Adipocyte (in vitro differentiated cells): ENCODE measurements around the gene FRMD4A.

Experiments used
- DNase-seq: peaks from one replicate; pipeline ENCODE4 v3.0.0-alpha.2; 2015; ENCODE audit warnings: low read depth
- H3K27me3 ChIP-seq: replicated peaks from 2 replicates; pipeline ENCODE4 v1.7.0; 2013; ENCODE audit warnings: mild to moderate bottlenecking, low read length, moderate library complexity; ENCODE audit not compliant: control insufficient read depth, insufficient read depth
- H3K36me3 ChIP-seq: 2 replicates; pipeline ENCODE4 v1.7.0; 2013; ENCODE audit warnings: low read length, mild to moderate bottlenecking, moderate library complexity; ENCODE audit not compliant: control insufficient read depth, insufficient read depth, severe bottlenecking
- H3K4me1 ChIP-seq: 2 replicates; pipeline ENCODE4 v1.7.0; 2013; ENCODE audit warnings: mild to moderate bottlenecking, low read length, moderate library complexity; ENCODE audit not compliant: control insufficient read depth, insufficient read depth
- H3K4me3 ChIP-seq: 2 replicates; pipeline ENCODE4 v1.7.0; 2013; ENCODE audit warnings: mild to moderate bottlenecking, low read length, moderate library complexity
- H3K9ac ChIP-seq: 2 replicates; pipeline ENCODE4 v1.7.0; 2013; ENCODE audit warnings: mild to moderate bottlenecking, low read length, moderate library complexity
- H3K9me3 ChIP-seq: 2 replicates; pipeline ENCODE4 v1.7.0; 2013; ENCODE audit warnings: mild to moderate bottlenecking, low read length, moderate library complexity; ENCODE audit not compliant: control insufficient read depth

Gene FRMD4A

DNA sequence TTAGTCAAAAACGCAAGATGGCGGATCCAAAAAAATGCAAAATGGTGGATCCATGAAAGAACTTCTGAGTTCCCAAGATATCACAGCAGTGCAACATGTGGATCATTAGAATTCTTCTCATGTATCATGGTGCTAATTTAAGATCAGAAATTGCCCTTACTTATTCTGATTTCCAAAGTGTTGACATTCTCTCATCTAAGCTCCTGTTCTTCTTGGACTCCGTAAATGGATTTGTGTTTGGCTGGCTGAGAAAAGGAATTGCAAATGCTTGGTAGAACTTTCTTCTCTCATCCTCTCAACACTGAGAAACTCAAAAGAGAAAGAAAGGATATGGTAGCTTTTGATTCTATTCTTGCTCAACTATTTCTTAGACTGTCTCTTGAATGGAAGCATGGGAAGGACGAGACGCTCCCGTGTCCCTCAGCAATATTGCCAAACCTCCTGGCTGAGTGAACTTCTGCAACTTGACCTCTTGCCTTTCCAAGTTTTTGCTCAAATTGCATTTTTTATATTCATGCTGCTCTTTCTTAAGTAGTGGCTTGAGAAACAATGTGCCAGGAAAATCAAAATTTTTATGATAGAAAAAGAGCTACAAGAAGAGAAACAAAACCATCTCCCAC, 44.7 kb downstream of the FRMD4A start:
- Histone ChIP-seq H3K4me3 (no peak overlapping the region), H3K27me3 (peaks cover 15% of the 10 kb centered on the region), H3K9me3 (peaks cover 15% of the 10 kb centered on the region), H3K36me3 (no peaks in the 10 kb centered on the region), H3K4me1 (peaks cover 9% of the 10 kb centered on the region), H3K9ac (no peak overlapping the region)
- no peak for DNase-seq

DNA sequence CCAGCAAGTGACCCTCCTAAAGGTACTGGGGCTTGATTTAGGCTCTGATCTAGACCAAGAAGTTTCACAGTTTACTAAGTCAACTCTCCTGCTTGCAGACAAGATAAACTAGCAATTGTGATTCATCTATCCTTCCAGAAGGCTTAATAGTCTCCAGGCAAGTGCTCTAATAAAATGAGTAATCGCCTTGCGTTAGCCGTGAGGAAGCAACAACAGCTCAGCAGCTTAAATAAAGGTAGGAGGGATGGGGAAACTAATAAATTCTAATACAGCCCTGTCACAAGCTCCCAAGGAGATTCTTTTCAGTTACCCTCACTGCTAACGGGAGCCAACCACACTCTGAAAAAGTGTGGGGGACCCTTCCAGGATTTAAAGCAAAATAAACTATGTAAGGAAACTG, 48.4 kb downstream of the FRMD4A start:
- DNase-seq: no peak
- Histone ChIP-seq H3K9me3 (peaks cover 4% of the 10 kb centered on the region), H3K9ac (no peak overlapping the region), H3K4me3 (no peak overlapping the region), H3K36me3 (no peaks in the 10 kb centered on the region), H3K27me3 (peaks cover 29% of the 10 kb centered on the region), H3K4me1 (peaks cover 9% of the 10 kb centered on the region)

DNA sequence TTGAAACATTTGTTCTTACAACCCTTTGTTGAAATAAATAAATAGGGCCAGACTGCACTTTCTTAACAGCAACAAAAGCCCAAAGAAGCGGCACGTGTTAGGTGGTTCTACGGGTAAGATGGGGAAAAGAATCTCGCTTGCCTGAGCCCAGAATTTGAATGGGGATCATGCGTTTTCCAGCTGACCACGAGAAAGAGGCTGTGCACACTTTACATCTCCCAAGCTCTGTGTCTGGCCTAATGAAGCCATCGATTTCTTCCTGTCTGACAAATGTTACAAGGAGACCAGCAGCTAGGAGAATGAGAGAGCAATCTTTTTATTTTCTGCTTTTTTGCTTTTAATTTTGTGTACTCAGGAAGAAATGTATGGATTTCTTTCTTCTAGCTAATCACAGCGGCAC, 52.2 kb downstream of the FRMD4A start:
- Histone ChIP-seq H3K9ac (no peak overlapping the region), H3K4me3 (no peak overlapping the region), H3K36me3 (no peaks in the 10 kb centered on the region), H3K27me3 (peaks cover 55% of the 10 kb centered on the region), H3K4me1 (no peaks in the 10 kb centered on the region), H3K9me3 (peaks cover 4% of the 10 kb centered on the region)
- DNase-seq: no peak

DNA sequence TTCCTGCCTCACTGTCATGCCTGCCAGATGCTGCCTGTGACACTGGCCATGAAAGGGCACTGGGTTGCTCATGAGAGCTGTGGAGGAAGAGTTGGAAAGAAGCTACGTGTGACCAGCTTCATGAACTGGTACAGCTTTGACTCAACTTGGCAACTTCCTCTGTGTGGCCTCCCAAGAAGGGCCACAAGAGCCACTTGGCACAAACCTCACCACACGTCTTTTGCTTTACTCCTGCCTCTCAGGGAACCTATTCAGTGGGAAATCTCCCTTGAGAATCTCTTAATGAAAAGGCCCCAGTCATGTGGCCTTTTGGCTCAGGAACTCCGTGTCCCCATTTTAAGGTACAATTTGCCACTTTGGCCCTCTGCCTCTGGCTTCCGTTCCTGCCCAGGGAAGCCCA, 54.5 kb downstream of the FRMD4A start:
- peaks cover 4% of the 10 kb centered on the region for H3K9me3 ChIP-seq
- DNase-seq: no peak
- no peak overlapping the region for H3K4me3 ChIP-seq
- no peak overlapping the region for H3K9ac ChIP-seq
- H3K4me1 ChIP-seq: no peaks in the 10 kb centered on the region
- peaks cover 47% of the 10 kb centered on the region for H3K27me3 ChIP-seq
- H3K36me3 ChIP-seq: no peaks in the 10 kb centered on the region

DNA sequence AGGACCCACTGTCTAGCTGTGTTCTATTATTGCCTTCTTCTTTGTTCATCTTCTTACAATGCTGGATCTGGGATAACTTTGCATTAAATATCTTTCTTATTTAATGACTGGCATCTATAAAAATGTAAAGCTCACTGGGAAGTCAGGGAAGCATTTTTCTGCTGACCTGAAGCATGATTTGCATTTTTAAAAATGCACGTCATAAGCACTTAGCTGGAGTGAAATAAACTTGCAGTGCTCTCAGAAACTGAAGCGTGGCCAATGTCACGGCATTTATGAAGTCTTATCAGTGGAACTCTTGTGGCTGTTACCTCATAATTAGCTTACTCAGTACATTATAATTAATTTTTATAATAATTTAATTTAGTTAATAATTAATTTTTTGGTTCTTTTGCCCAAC, 59.1 kb downstream of the FRMD4A start:
- Histone ChIP-seq H3K27me3 (peaks cover 30% of the 10 kb centered on the region), H3K4me1 (no peaks in the 10 kb centered on the region), H3K4me3 (no peak overlapping the region), H3K9ac (no peak overlapping the region), H3K9me3 (peaks cover 2% of the 10 kb centered on the region), H3K36me3 (no peaks in the 10 kb centered on the region)
- DNase-seq: no peak

DNA sequence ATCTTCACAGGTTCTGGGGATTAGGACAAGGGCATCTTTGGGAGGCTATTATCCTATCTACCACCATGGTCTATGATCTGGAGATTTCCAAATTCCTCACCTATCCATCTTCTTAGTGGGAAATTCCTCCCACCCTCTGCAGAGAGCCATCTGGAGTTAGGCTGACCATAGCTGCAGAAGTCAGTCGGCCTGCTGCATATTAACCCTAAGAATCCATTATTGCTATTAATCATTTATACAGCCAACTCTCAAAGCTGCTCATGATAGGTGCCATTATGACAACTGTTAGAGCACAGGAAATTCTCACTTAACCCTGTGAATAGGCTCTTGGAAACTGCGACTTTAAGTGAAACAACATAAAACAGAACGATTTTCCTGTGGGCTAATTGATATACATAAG, 60.4 kb downstream of the FRMD4A start:
- Histone ChIP-seq H3K9ac (no peak overlapping the region), H3K27me3 (peaks cover 27% of the 10 kb centered on the region), H3K4me3 (no peak overlapping the region), H3K4me1 (no peaks in the 10 kb centered on the region), H3K36me3 (no peaks in the 10 kb centered on the region), H3K9me3 (peaks cover 2% of the 10 kb centered on the region)
- DNase-seq: no peak

DNA sequence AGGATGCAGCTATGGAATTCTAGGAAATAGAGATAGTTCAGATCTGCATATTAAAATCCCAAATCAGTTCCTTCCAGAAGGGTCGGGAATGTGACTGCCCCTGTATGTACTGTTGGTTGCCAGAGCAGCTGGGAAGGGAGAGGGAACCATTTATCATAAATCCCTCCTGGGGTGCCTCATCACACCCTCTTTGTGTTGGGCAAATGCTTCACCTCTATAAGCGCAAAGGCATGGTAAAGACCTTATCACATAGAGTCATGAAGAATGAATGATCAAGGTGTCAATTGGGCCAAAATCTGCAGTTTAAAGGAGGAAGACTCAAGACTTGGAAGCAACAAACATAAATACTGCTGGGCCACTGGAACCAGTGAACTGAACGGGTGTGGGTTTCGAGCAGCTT, 65.0 kb downstream of the FRMD4A start:
- no peak overlapping the region for H3K4me3 ChIP-seq
- H3K36me3 ChIP-seq: no peaks in the 10 kb centered on the region
- H3K9ac ChIP-seq: no peak overlapping the region
- DNase-seq: no peak
- peaks cover 30% of the 10 kb centered on the region for H3K27me3 ChIP-seq
- H3K4me1 ChIP-seq: peaks cover 4% of the 10 kb centered on the region
- H3K9me3 ChIP-seq: peaks cover 2% of the 10 kb centered on the region

DNA sequence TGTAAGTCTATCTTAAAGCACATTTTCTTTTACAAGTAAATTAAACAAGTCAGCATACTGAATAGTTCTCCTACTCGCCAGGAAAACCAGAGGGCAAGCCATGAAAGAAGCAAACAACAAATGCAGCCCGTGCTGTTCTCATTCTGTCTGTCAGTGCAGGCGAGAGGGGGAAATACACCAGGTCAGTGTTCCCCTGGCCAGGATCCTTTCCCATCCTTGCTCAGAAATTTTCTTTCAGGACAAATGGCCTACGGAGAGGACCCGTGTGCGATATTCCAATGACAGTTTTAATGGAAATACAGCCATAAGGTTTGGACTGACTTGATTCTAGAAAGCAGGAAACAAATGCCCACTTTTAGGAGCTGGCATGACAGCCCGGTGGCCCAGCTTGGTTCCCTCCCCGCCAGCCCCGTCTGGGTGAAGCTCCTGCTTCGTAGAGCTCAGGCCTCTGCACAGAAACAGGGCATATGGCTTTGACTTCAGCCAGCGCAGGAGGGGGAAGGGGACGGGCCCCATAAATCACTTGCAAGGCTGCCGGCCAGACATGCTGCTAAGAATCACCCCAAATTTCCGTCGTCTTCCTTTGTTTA, 67.8 kb downstream of the FRMD4A start:
- H3K4me3 ChIP-seq: no peak overlapping the region
- H3K36me3 ChIP-seq: no peaks in the 10 kb centered on the region
- H3K9me3 ChIP-seq: no peaks in the 10 kb centered on the region
- peaks cover 36% of the 10 kb centered on the region for H3K27me3 ChIP-seq
- peaks cover 16% of the 10 kb centered on the region for H3K4me1 ChIP-seq
- no peak for DNase-seq
- no peak overlapping the region for H3K9ac ChIP-seq

DNA sequence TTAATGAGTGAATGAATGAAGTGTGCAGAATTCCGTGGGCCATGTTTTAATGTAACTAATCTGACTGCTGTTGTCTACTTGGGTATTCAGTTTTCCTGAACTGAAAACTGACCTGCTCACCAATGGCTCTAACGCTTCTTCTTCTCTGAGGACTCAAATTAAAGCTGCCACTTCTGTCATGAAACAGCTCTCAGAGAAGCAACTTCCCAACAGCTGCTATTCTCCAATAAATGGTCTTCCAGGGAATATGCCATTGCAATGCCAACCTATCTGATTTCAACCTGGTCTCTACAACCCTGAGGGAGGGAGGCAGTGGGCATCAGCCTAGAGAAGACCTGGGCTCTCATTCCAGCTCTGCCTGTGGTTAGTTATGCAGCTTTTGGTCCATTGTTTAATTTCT, 69.4 kb downstream of the FRMD4A start:
- H3K9me3 ChIP-seq: no peaks in the 10 kb centered on the region
- H3K9ac ChIP-seq: no peak overlapping the region
- H3K27me3 ChIP-seq: peaks cover 36% of the 10 kb centered on the region
- peaks cover 16% of the 10 kb centered on the region for H3K4me1 ChIP-seq
- H3K4me3 ChIP-seq: no peak overlapping the region
- H3K36me3 ChIP-seq: no peaks in the 10 kb centered on the region
- no peak for DNase-seq

DNA sequence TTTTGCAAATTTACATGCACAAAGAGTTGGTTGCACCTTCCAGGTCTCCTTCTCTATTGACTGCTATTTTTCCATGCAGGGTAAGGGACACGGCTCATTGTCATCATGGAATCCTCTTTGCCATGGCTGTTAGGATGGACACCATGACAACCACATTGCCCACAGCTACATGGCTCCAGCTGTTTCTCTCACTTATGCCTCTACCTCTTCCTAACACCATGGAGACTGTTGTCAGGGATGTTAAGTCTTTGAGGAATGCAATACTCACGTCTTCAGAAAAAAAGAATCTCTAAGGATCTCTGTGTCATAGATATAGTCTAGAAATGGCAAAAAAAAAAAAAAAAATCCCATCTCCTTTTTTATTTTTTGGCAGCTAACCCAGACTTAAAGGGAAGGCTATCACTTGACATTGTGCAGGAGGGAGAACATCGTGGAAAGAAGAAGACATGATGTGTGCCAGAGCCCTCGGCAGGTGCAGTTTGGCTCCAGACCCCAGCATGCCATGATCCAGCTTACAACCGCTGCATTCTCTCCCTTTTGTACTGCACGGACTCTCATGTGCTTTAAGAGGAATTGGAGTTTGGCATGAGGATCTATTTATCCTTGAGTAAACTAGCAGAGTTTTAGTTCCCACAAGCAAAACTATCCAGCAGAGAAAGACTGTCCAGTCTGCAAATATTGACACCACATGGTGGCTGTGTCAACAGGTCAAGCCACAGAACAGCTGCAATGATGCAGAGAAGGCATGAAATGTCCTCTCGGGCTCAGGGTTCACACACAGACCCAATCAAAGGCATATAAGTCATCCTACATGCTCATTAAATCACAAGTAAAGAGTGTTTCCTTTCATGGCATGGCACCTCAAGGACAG, 70.8 kb downstream of the FRMD4A start:
- peak; percentile 4 for DNase-seq
- no peaks in the 10 kb centered on the region for H3K36me3 ChIP-seq
- H3K9ac ChIP-seq: no peak overlapping the region
- no peak overlapping the region for H3K4me3 ChIP-seq
- H3K27me3 ChIP-seq: peaks cover 37% of the 10 kb centered on the region
- H3K9me3 ChIP-seq: no peaks in the 10 kb centered on the region
- H3K4me1 ChIP-seq: peaks cover 16% of the 10 kb centered on the region

DNA sequence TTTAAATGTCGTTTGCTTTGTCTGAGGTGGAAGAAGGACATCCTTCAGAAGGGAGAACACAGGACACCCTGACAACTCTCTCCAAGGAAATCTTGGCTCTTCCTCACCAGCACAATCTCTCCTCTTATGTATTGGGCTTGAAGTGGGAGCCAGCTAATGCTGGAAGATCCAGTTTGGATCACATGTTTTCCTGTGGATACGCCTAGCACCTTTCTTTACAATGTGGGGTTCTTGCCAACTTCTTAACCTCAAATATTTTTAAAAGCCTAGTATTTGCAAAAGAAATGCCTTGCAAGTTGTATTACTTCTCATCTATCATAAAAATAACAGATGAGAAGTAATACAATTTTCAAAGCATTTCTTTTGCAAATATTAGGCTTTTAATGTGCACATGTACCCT, 76.4 kb downstream of the FRMD4A start:
- Histone ChIP-seq H3K36me3 (no peaks in the 10 kb centered on the region), H3K4me1 (no peaks in the 10 kb centered on the region)
- DNase-seq: no peak

More for the DNA sequence above, 76.4 kb downstream of the FRMD4A start:
- peaks cover 39% of the 10 kb centered on the region for H3K27me3 ChIP-seq
- no peak overlapping the region for H3K4me3 ChIP-seq
- H3K9me3 ChIP-seq: peaks cover 13% of the 10 kb centered on the region
- no peak overlapping the region for H3K9ac ChIP-seq
